ENCODE measurements around the gene DPP9. TPM values are rescaled to one million over a fixed set of nuclear protein-coding genes. Genes with fewer than 3 reads are reported as not detected.

The DPP9 gene
- total and polyA plus RNA-seq, 2 of the 8 experiments (the other 6 are each of a cell fraction or from before 2014, with no cell fraction given) = 11.6 to 40.7 TPM

GRCh38 chr19:4671185-4671851 is 52.3 kb downstream of the DPP9 start:
- H2AK5ac ChIP-seq (ENCODE audit: low read depth, low read length) = no peak overlapping the region
- ChIA-PET POLR2A (ENCODE audit: partially characterized antibody) (interaction anchor here (0.9 to 1.4 kb wide), 2 partner anchors 9 to 21 kb away, joined by 3 read pairs; no protein-coding TSS in a partner anchor), CTCF (ENCODE audit: partially characterized antibody) (interaction anchor here (0.6 to 1.3 kb wide), 7 partner anchors 9 to 909 kb away, joined by 3 to 5 read pairs (median 3); partner anchors contain the start of gene MRPL54)
- H3K4me2 ChIP-seq (ENCODE audit: insufficient read depth in 1 of 2, low read depth in 2 of 2, low read length in 2 of 2) = no peak overlapping the region; a peak in 1 of 4 replicates
- FAIRE-seq (no peak), DNase-seq (ENCODE audit: low read depth in 1 of 2, low spot score in 2 of 2) (no peak)
- no peak overlapping the region for H2BK15ac ChIP-seq (ENCODE audit: low read length)
- no peaks in the 10 kb centered on the region; a peak in 1 of 7 replicates for H3K27me3 ChIP-seq (replicated peaks in 1 of 4; ENCODE audit: control insufficient read depth in 3 of 4, extremely low read depth in 1 of 4, insufficient read depth in 3 of 4, low read length in 3 of 4)
- H4K8ac ChIP-seq (ENCODE audit: extremely low read depth, insufficient read depth, low read length) = no peak overlapping the region
- H4K91ac ChIP-seq (replicated peaks; ENCODE audit: insufficient read length, low read length) = no peak overlapping the region
- no peak overlapping the region for H3K18ac ChIP-seq (ENCODE audit: extremely low read depth, low read length)
- H2AFZ ChIP-seq (ENCODE audit: low read length) = no peak overlapping the region
- no peaks in the 10 kb centered on the region for H3K9me3 ChIP-seq (ENCODE audit: insufficient read depth in 2 of 2, low read depth in 1 of 2, low read length in 1 of 2)
- H3K9ac ChIP-seq (replicated peaks in 1 of 4; ENCODE audit: extremely low read depth in 1 of 4, low read depth in 3 of 4, low read length in 3 of 4) = no peak overlapping the region
- no peaks in the 10 kb centered on the region; a peak in 1 of 4 replicates for H3K79me2 ChIP-seq (ENCODE audit: control insufficient read depth in 1 of 2, insufficient read depth in 2 of 2, low read length in 2 of 2)
- no peak overlapping the region for H3K14ac ChIP-seq (ENCODE audit: insufficient read length)
- H2BK12ac ChIP-seq (ENCODE audit: low read depth, low read length) = no peak overlapping the region
- H3K56ac ChIP-seq (replicated peaks; ENCODE audit: insufficient read length, low read depth, low read length) = no peak overlapping the region
- H3K23me2 ChIP-seq (ENCODE audit: low read depth, low read length) = 0 out of 2 replicates have a peak, but pooled peaks cover 2% of the 10 kb centered on the region
- H3K27ac ChIP-seq (ENCODE audit: low read depth, low read length) = no peak overlapping the region
- H3K23ac ChIP-seq (ENCODE audit: insufficient read length) = no peak overlapping the region
- peaks cover 0 to 1% of the 10 kb centered on the region in 2 experiments for H4K20me1 ChIP-seq (replicated peaks in 1 of 2; ENCODE audit: control insufficient read depth in 1 of 2, insufficient read depth in 2 of 2, low read length in 2 of 2)
- no peak overlapping the region for H2BK20ac ChIP-seq (ENCODE audit: low read length)
- no peak overlapping the region for H2BK5ac ChIP-seq (ENCODE audit: low read depth, low read length)
- no peaks in the 10 kb centered on the region for H3K79me1 ChIP-seq (ENCODE audit: low read depth, low read length)
- no peak overlapping the region for H3K4ac ChIP-seq (replicated peaks; ENCODE audit: insufficient read length, low read depth, low read length)
- peaks cover 0 to 2% (median 0%) of the 10 kb centered on the region in 4 experiments; a peak in 3 of 7 replicates for H3K4me1 ChIP-seq (replicated peaks in 1 of 4; ENCODE audit: control insufficient read depth in 3 of 4, insufficient read depth in 4 of 4, low read length in 3 of 4)
- 94% methylated on average over 10 of the region's 10 CpGs; no CpG with 5 or more reads in 1 of the 2 experiments for WGBS, 2 experiments (ENCODE audit: extremely low coverage in 1 of 2, insufficient coverage in 1 of 2, insufficient read length in 1 of 2, insufficient replicate concordance in 2 of 2, low coverage in 1 of 2, low lambda C conversion rate in 2 of 2, missing lambda C conversion rate in 1 of 2)
- H3K4me3 ChIP-seq (ENCODE audit: extremely low read depth in 1 of 4, insufficient read depth in 2 of 4, low read depth in 3 of 4, low read length in 4 of 4) = no peak overlapping the region
- H3K36me3 ChIP-seq (ENCODE audit: control insufficient read depth in 2 of 4, insufficient read depth in 4 of 4, low read length in 3 of 4) = peaks cover 2 to 9% (median 3%) of the 10 kb centered on the region in 4 experiments; a peak in 4 of 8 replicates
- no peak overlapping the region for H2BK120ac ChIP-seq (replicated peaks; ENCODE audit: low read depth, low read length)
- H4K5ac ChIP-seq (ENCODE audit: insufficient read length, low read depth, low read length) = no peak overlapping the region
- TF ChIP-seq NRF1 (IDR thresholded peaks at IDR 0.05; ENCODE audit: low read depth, low read length) = no peak
- TF ChIP-seq CREB1 (IDR thresholded peaks at IDR 0.05) = no peak
- no peak for TF ChIP-seq KDM1A (IDR thresholded peaks at IDR 0.05; ENCODE audit: borderline replicate concordance, low read length)
- TF ChIP-seq SRF (IDR thresholded peaks at IDR 0.05; ENCODE audit: low read depth, low read length) = no peak
- no peak for TF ChIP-seq SP1 (IDR thresholded peaks at IDR 0.05; ENCODE audit: low read depth, low read length)
- TF ChIP-seq TBP (IDR thresholded peaks at IDR 0.05; ENCODE audit: low read depth, low read length) = no peak
- TF ChIP-seq SP4 (IDR thresholded peaks at IDR 0.05; ENCODE audit: low read length) = no peak
- no peak for TF ChIP-seq JUN (IDR thresholded peaks at IDR 0.05; ENCODE audit: low read depth, low read length)
- no peak for TF ChIP-seq SUZ12 (IDR thresholded peaks at IDR 0.05; ENCODE audit: low read length)
- TF ChIP-seq CBX8 (IDR thresholded peaks at IDR 0.05; ENCODE audit: borderline replicate concordance, low read depth, low read length) = no peak
- TF ChIP-seq SIN3A (conservative IDR thresholded peaks at IDR 0.05 in 1 of 2, IDR thresholded peaks at IDR 0.05 in 1 of 2; ENCODE audit: low read depth in 1 of 2, low read length in 2 of 2) = no peak
- TF ChIP-seq EGR1 (IDR thresholded peaks at IDR 0.05; ENCODE audit: borderline replicate concordance, low read depth, low read length) = no peak
- TF ChIP-seq POLR2AphosphoS5 (IDR thresholded peaks at IDR 0.05; ENCODE audit: low read depth, low read length) = no peak
- TF ChIP-seq CHD2 (IDR thresholded peaks at IDR 0.05; ENCODE audit: low read length) = no peak
- no peak for TF ChIP-seq POU5F1 (IDR thresholded peaks at IDR 0.05; ENCODE audit: low read depth, low read length)
